ENCODE results near the gene NAALADL1.

The NAALADL1 gene

GRCh38 chr11:65083834-65084597 is 25.7 kb upstream of the NAALADL1 start, which contains the start of the genes CDCA5 and ZFPL1 (continued):
- TF ChIP-seq ZNF398 (tag by site-specific recombination; IDR thresholded peaks at IDR 0.05) (no peak), ZBTB26 (tag by site-specific recombination; optimal IDR thresholded peaks at IDR 0.05) (peak; percentile 72), ZSCAN30 (tag by site-specific recombination; IDR thresholded peaks at IDR 0.05) (peak; percentile 83), ZNF830 (tag by site-specific recombination; IDR thresholded peaks at IDR 0.05; ENCODE audit: low read depth) (no peak), SP7 (tag by site-specific recombination; IDR thresholded peaks at IDR 0.05) (peak; percentile 65; the same call in 1 of the 2 replicates), SP3 (tag by site-specific recombination; IDR thresholded peaks at IDR 0.05) (peak; percentile 97), ZNF571 (tag by site-specific recombination; IDR thresholded peaks at IDR 0.05) (no peak), KLF17 (tag by site-specific recombination; IDR thresholded peaks at IDR 0.05) (peak; percentile 73), ZNF138 (tag by site-specific recombination; IDR thresholded peaks at IDR 0.05; ENCODE audit: borderline replicate concordance) (no peak), ZNF529 (tag by site-specific recombination; IDR thresholded peaks at IDR 0.05; ENCODE audit: insufficient replicate concordance) (no peak), ZNF548 (tag by site-specific recombination; IDR thresholded peaks at IDR 0.05) (no peak), ZNF513 (tag by site-specific recombination; IDR thresholded peaks at IDR 0.05) (no peak), ZNF292 (tag by site-specific recombination; IDR thresholded peaks at IDR 0.05; ENCODE audit: borderline replicate concordance, low read depth) (no peak), ZBTB7A (tag by site-specific recombination; IDR thresholded peaks at IDR 0.05; ENCODE audit: low read depth) (0 out of 2 replicates have a peak, but pooled peaks have one; percentile 12), ZNF580 (tag by site-specific recombination; IDR thresholded peaks at IDR 0.05) (peak; percentile 29; the same call in 1 of the 2 replicates), ZBTB48 (tag by site-specific recombination; IDR thresholded peaks at IDR 0.05) (peak; percentile 88), BCL11B (tag by site-specific recombination; IDR thresholded peaks at IDR 0.05; ENCODE audit: low read depth) (no peak), SCRT2 (tag by site-specific recombination; IDR thresholded peaks at IDR 0.05) (no peak), ATF2 (tag by site-specific recombination; IDR thresholded peaks at IDR 0.05; ENCODE audit: low read depth) (peak; percentile 96), ZNF639 (tag by site-specific recombination; IDR thresholded peaks at IDR 0.05) (peak; percentile 65), CTCF (tag by site-specific recombination; IDR thresholded peaks at IDR 0.05) (no peak; the same call in 1 of the 2 replicates), ZNF280C (tag by site-specific recombination; IDR thresholded peaks at IDR 0.05) (no peak), ZNF501 (tag by site-specific recombination; IDR thresholded peaks at IDR 0.05) (peak; percentile 81), ZNF426 (tag by site-specific recombination; IDR thresholded peaks at IDR 0.05) (no peak), GLI4 (tag by site-specific recombination; IDR thresholded peaks at IDR 0.05) (no peak), ZBTB17 (tag by site-specific recombination; IDR thresholded peaks at IDR 0.05) (peak; percentile 96)

All from HEK293 (cell line).